Gastroesophageal sphincter (tissue), 4 donors: ENCODE measurements around the gene CFAP410. TPM values are rescaled to one million over a fixed set of nuclear protein-coding genes. Genes with fewer than 3 reads are reported as not detected.

Experiments used
- ATAC-seq: fragments of 150-250 bp; one replicate; pipeline ENCODE4 v1.9.1; 2016; ENCODE audit warnings: mild to moderate bottlenecking, moderate library complexity
- H3K27ac ChIP-seq, 4 donors: fragments of 200-600 bp; sonication (generic) in 3 of 4; 1 replicate in 3 of 4; 2 replicates in 1 of 4; pipeline ENCODE4 v1.5.1; 2016 to 2019
- H3K27me3 ChIP-seq: fragments of 200-600 bp; sonication (generic); one replicate; pipeline ENCODE4 v1.5.1; 2019
- H3K36me3 ChIP-seq, 2 donors: fragments of 200-600 bp; sonication (generic); one replicate each; pipeline ENCODE4 v1.5.1; 2019; ENCODE audit warnings: control low read depth in 1 of 2
- H3K4me1 ChIP-seq, 3 donors: fragments of 200-600 bp; sonication (generic); 1 replicate in 2 of 3; 2 replicates in 1 of 3; pipeline ENCODE4 v1.5.1; 2016 to 2019; ENCODE audit warnings: control low read depth in 2 of 3
- H3K4me3 ChIP-seq, 2 donors: fragments of 200-600 bp; sonication (generic); one replicate each; pipeline ENCODE4 v1.5.1; 2019; ENCODE audit warnings: mild to moderate bottlenecking in 1 of 2, moderate library complexity in 1 of 2
- H3K9me3 ChIP-seq, 3 donors: fragments of 200-600 bp; sonication (generic); one replicate each; pipeline ENCODE4 v1.5.1; 2017 to 2019; ENCODE audit warnings: control low read depth in 2 of 3
- EP300 ChIP-seq: sonication (generic); formaldehyde crosslinking; IDR thresholded peaks from one replicate; pipeline ENCODE4 v1.6.1; 2017; ENCODE audit warnings: antibody characterized with exemption, mild to moderate bottlenecking
- POLR2A ChIP-seq, 2 donors: fragments of 450-650 bp; IDR thresholded peaks; one replicate each; pipeline ENCODE4 v1.6.1; 2017; ENCODE audit warnings: antibody characterized with exemption in 2 of 2, mild to moderate bottlenecking in 2 of 2, moderate library complexity in 1 of 2
- POLR2AphosphoS5 ChIP-seq: sonication (generic); formaldehyde crosslinking; IDR thresholded peaks from one replicate; pipeline ENCODE4 v1.6.1; 2017; ENCODE audit warnings: antibody characterized with exemption
- WGBS, 2 donors: methylation state at CpG; one replicate each; pipeline ENCODE4 v1.1.5; 2018; ENCODE audit warnings: low coverage in 1 of 2; 5-methylcytosine and 5-hydroxymethylcytosine counted together
- total RNA-seq, 4 donors: library from RNA; depleted of rRNA; stranded (reverse); fragments of >200 nt; gene quantifications; one replicate each; pipeline ENCODE4 v1.1.0, GENCODE V29; 2016
- TF ChIP-seq, protein P1 (sequence below), 4 experiments: fragments of 200-600 bp in 2 of 4; fragments of 450-650 bp in 2 of 4; sonication (generic) in 1 of 4; IDR thresholded peaks; one replicate each; pipeline ENCODE4 v1.5.1; 2017 to 2019; ENCODE audit warnings: antibody characterized with exemption in 4 of 4, mild to moderate bottlenecking in 2 of 4, moderate library complexity in 2 of 4

CFAP410 gene
- total RNA-seq, 4 donors from 2014 or later: 26.2 to 35.0 (median 30.2) TPM

DNA sequence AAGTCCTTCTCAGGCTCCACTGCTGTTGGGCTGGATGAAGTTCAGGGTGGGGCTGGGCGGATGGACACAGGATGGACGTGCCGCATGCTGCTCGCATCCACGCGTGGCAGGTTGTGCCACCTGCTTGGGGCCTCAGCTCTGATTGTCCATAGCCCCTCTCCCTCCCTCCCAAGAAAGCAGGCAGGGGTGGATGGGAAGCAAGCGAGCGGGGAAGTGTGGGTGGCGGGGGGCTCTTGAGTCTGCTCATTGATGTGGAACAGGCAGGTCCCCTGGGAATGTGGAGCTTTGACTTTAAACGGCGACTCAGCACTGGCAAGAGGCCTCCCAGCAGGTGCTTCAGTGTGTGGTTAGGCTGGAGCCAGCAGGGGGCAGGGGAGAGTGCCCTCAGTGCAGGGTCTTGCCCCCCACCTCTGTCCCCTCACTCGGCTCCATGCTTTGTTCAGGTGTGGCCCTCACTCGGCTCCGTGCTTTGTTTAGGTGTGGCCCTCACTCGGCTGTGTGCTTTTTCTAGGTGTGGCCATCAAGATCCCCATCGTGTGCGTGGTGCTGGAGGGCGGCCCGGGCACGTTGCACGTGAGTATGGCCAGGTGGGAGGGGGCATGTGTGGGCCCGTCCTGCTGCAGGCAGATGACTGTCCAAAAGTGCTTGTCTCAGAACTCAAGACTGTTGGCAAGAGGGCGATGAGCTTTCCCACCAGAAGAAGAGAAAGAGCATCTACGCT, 38.2 kb upstream of the CFAP410 start:
- H3K9me3 ChIP-seq: peaks cover 0 to under 1% (median 0%) of the 10 kb centered on the region in 3 donors
- no peak for TF ChIP-seq POLR2A (IDR thresholded peaks at IDR 0.05)
- no peak for TF ChIP-seq POLR2AphosphoS5
- no peak for TF ChIP-seq EP300
- TF ChIP-seq, protein P1, sequence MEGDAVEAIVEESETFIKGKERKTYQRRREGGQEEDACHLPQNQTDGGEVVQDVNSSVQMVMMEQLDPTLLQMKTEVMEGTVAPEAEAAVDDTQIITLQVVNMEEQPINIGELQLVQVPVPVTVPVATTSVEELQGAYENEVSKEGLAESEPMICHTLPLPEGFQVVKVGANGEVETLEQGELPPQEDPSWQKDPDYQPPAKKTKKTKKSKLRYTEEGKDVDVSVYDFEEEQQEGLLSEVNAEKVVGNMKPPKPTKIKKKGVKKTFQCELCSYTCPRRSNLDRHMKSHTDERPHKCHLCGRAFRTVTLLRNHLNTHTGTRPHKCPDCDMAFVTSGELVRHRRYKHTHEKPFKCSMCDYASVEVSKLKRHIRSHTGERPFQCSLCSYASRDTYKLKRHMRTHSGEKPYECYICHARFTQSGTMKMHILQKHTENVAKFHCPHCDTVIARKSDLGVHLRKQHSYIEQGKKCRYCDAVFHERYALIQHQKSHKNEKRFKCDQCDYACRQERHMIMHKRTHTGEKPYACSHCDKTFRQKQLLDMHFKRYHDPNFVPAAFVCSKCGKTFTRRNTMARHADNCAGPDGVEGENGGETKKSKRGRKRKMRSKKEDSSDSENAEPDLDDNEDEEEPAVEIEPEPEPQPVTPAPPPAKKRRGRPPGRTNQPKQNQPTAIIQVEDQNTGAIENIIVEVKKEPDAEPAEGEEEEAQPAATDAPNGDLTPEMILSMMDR (IDR thresholded peaks at IDR 0.05): no peak
- H3K27me3 ChIP-seq: peaks cover 84% of the 10 kb centered on the region
- H3K27ac ChIP-seq: no peak overlapping the region
- no peak overlapping the region for H3K4me3 ChIP-seq
- ATAC-seq: no peak
- 75 to 80% methylated on average over 2 to 6 of the region's 24 CpGs for WGBS, 2 donors
- no peaks in the 10 kb centered on the region for H3K4me1 ChIP-seq
- no peaks in the 10 kb centered on the region for H3K36me3 ChIP-seq

GRCh38 chr21:44376606-44377005, 37.4 kb upstream of the CFAP410 start:
- TF ChIP-seq POLR2AphosphoS5 (no peak), EP300 (no peak), POLR2A (IDR thresholded peaks at IDR 0.05) (no peak)
- TF ChIP-seq, protein P1 (IDR thresholded peaks at IDR 0.05): no peak
- H3K27me3 ChIP-seq: peaks cover 92% of the 10 kb centered on the region

DNA sequence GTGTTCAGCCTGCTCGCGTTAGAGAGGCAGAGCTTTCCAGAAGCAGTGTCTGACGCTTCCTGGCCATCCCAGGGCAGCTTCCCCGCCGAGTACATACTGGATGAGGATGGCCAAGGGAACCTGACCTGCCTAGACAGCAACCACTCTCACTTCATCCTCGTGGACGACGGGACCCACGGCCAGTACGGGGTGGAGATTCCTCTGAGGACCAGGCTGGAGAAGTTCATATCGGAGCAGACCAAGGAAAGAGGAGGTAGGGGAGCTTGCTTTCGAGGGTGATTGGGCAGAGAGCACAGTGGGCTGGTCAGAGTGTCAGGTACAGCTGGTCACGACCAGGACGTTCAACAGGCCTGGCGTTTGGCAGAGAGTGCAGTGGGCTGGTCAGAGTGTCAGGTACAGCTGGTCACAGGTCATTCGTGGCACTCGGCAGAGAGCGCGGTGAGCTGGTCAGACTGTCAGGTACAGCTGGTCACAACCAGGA, 36.6 kb upstream of the CFAP410 start:
- Histone ChIP-seq H3K4me3 (no peak overlapping the region), H3K27ac (no peak overlapping the region), H3K36me3 (no peaks in the 10 kb centered on the region), H3K4me1 (no peaks in the 10 kb centered on the region), H3K9me3 (no peaks in the 10 kb centered on the region), H3K27me3 (peaks cover 95% of the 10 kb centered on the region)
- no peak for ATAC-seq
- TF ChIP-seq POLR2AphosphoS5 (no peak), EP300 (no peak), POLR2A (IDR thresholded peaks at IDR 0.05) (no peak)
- TF ChIP-seq, protein P1 (IDR thresholded peaks at IDR 0.05): no peak
- WGBS, 2 donors: 87 to 96% methylated on average over 4 to 8 of the region's 19 CpGs

More at GRCh38 chr21:44376606-44377005, 37.4 kb upstream of the CFAP410 start:
- no peak for ATAC-seq
- Histone ChIP-seq H3K9me3 (no peaks in the 10 kb centered on the region), H3K4me1 (no peaks in the 10 kb centered on the region), H3K4me3 (no peak overlapping the region), H3K36me3 (no peaks in the 10 kb centered on the region), H3K27ac (no peak overlapping the region)
- WGBS, 2 donors: 81 to 100% methylated on average over 1 to 4 of the region's 9 CpGs

DNA sequence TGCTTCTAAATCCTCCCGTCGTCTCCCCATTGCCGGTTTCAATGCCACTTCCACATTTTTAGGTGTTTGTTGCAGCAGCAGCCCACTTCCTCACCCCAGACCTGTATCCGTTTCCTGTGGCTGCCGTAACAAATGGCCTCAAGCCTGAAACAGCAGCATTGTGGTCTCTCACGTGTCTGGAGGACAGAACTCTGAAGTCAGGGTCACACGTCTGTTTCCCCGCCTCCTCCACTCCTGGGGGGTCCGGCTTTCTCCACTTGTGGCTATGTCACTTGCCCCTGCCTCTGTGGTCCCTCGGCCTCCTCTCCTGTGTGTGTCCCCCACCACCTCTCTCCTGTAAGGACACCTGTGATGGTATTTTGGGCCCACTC, 36.1 kb upstream of the CFAP410 start:
- peaks cover 95% of the 10 kb centered on the region for H3K27me3 ChIP-seq
- no peak overlapping the region for H3K4me3 ChIP-seq
- no peak for ATAC-seq
- H3K9me3 ChIP-seq: no peaks in the 10 kb centered on the region
- no peaks in the 10 kb centered on the region for H3K36me3 ChIP-seq
- H3K27ac ChIP-seq: no peak overlapping the region
- peaks cover 0 to 3% (median under 1%) of the 10 kb centered on the region in 3 donors for H3K4me1 ChIP-seq
- WGBS, 2 donors: 68 to 74% methylated on average over 9 to 10 of the region's 10 CpGs
- no peak for TF ChIP-seq POLR2A (IDR thresholded peaks at IDR 0.05)
- TF ChIP-seq, protein P1 (IDR thresholded peaks at IDR 0.05): no peak
- TF ChIP-seq EP300: no peak
- TF ChIP-seq POLR2AphosphoS5: no peak

DNA sequence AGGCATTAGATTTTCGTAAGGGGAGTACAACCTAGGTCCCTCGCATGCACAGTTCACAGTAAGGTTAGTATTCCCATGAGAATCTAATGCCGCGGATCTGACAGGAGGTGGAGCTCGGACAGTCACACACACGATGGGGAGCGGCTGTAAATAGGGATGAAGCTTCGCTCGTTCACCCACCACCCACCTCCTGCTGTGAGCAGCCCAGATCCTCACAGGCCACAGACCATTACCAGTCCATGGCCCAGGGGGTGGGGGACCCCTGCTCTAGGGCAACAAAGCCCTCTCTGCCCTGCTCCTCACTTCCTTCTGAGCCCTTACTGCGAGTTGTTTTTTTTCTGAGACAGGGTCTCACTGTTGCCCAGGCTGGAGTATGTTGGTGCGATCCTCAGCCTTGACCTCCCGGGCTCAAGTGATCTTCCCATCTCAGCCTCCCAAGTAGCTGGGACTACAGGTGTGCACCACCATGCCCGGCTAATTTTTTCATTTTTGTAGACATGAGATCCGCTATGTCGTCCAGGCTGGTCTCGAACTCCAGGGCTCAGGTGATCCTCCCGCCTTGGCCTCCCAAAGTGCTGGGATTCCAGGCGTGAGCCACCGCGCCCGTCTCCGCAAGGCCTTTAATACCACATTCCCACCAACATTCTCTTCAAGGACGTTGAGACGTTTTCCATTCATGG, 35.6 kb upstream of the CFAP410 start:
- H3K9me3 ChIP-seq: no peaks in the 10 kb centered on the region
- H3K27me3 ChIP-seq: peaks cover 95% of the 10 kb centered on the region
- 85 to 92% methylated on average over 12 to 15 of the region's 24 CpGs for WGBS, 2 donors
- no peak overlapping the region for H3K27ac ChIP-seq
- ATAC-seq: no peak
- no peaks in the 10 kb centered on the region for H3K36me3 ChIP-seq
- TF ChIP-seq POLR2AphosphoS5 (no peak), EP300 (no peak), POLR2A (IDR thresholded peaks at IDR 0.05) (no peak)
- TF ChIP-seq, protein P1 (IDR thresholded peaks at IDR 0.05): no peak
- H3K4me1 ChIP-seq: peaks cover 0 to 8% (median 4%) of the 10 kb centered on the region in 3 donors
- no peak overlapping the region for H3K4me3 ChIP-seq
